Measurements from ENCODE around the gene FAM20C.
"Not testable (repeated sequence)": the region's sequence is repeated elsewhere in the genome, so short reads cannot be mapped to it uniquely, and the experiment has no call there.

FAM20C gene

GRCh38 chr7:228610-229009 is 36.2 kb downstream of the FAM20C start:
- DNase-seq (ENCODE audit: low spot score) = no peak

GRCh38 chr7:229184-229964 is 37.0 kb downstream of the FAM20C start:
- no peak for DNase-seq (ENCODE audit: low spot score)

GRCh38 chr7:230274-230673 is 37.9 kb downstream of the FAM20C start:
- no peak for DNase-seq (ENCODE audit: low spot score)

GRCh38 chr7:231030-231857 is 38.9 kb downstream of the FAM20C start:
- no peak for DNase-seq (ENCODE audit: low spot score)

- DNase-seq (ENCODE audit: low spot score) = no peak
Observed at GRCh38 chr7:231858-232246, 39.5 kb downstream of the FAM20C start.

- no peak for DNase-seq (ENCODE audit: low spot score)
Observed at GRCh38 chr7:232410-233248, 40.3 kb downstream of the FAM20C start.

GRCh38 chr7:233249-234035 is 41.1 kb downstream of the FAM20C start:
- no peak for DNase-seq (ENCODE audit: low spot score)

- DNase-seq (ENCODE audit: low spot score) = no peak
Observed at GRCh38 chr7:234051-234707, 41.8 kb downstream of the FAM20C start.

- no peak for DNase-seq (ENCODE audit: low spot score)
Observed at GRCh38 chr7:234708-235553, 42.6 kb downstream of the FAM20C start.

GRCh38 chr7:235576-236395 is 43.4 kb downstream of the FAM20C start:
- DNase-seq (ENCODE audit: low spot score) = no peak

- DNase-seq (ENCODE audit: low spot score) = no peak
Observed at GRCh38 chr7:236967-237366, 44.6 kb downstream of the FAM20C start.

- no peak for DNase-seq (ENCODE audit: low spot score)
Observed at GRCh38 chr7:237385-237784, 45.0 kb downstream of the FAM20C start.

- no peak for DNase-seq (ENCODE audit: low spot score)
Observed at GRCh38 chr7:240146-240676, 47.8 kb downstream of the FAM20C start.

- DNase-seq (ENCODE audit: low spot score) = no peak
Observed at GRCh38 chr7:240887-241421, 48.6 kb downstream of the FAM20C start.

- no peak for DNase-seq (ENCODE audit: low spot score)
Observed at GRCh38 chr7:241513-241912, 49.1 kb downstream of the FAM20C start.

GRCh38 chr7:242826-243579 is 50.6 kb downstream of the FAM20C start:
- not testable (repeated sequence) for DNase-seq (ENCODE audit: low spot score)

GRCh38 chr7:243580-243978 is 51.2 kb downstream of the FAM20C start:
- DNase-seq (ENCODE audit: low spot score) = not testable (repeated sequence)

GRCh38 chr7:244974-245373 is 52.6 kb downstream of the FAM20C start:
- DNase-seq (ENCODE audit: low spot score) = no peak
